OCI-LY3 (cell line): ENCODE results near the gene GULP1.

Source experiments
- EZH2phosphoT487 ChIP-seq: fragments of 200-600 bp; shearing (Covaris generic); IDR thresholded peaks from 2 replicates; pipeline ENCODE4 v1.6.1; 2018; ENCODE audit warnings: antibody characterized with exemption, mixed run types, low read depth
- TF ChIP-seq, protein P1 (sequence below): fragments of 200-600, 300-600 bp; sonication (generic); IDR thresholded peaks from 2 replicates; pipeline ENCODE4 v1.5.1; 2014; ENCODE audit warnings: antibody characterized with exemption, low read length, low read depth

DNA sequence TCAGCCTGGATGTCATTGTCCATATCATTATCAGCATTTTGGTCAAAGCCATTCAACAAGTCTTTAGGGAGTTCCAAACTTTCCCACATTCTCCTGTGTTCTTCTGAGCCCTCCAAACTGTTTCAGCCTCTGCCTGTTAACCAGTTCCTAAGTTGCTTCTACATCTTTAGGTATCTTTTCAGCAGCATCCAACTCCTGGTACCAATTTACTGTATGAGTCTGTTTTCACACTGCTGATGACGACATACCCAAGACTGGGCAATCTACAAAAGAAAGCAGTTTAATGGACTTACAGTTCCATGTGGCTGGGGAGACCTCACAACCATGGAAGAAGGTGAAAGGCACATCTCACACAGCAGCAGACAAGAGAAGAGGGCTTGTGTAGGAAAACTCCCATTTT, 94.2 kb downstream of the GULP1 start:
- TF ChIP-seq, protein P1, sequence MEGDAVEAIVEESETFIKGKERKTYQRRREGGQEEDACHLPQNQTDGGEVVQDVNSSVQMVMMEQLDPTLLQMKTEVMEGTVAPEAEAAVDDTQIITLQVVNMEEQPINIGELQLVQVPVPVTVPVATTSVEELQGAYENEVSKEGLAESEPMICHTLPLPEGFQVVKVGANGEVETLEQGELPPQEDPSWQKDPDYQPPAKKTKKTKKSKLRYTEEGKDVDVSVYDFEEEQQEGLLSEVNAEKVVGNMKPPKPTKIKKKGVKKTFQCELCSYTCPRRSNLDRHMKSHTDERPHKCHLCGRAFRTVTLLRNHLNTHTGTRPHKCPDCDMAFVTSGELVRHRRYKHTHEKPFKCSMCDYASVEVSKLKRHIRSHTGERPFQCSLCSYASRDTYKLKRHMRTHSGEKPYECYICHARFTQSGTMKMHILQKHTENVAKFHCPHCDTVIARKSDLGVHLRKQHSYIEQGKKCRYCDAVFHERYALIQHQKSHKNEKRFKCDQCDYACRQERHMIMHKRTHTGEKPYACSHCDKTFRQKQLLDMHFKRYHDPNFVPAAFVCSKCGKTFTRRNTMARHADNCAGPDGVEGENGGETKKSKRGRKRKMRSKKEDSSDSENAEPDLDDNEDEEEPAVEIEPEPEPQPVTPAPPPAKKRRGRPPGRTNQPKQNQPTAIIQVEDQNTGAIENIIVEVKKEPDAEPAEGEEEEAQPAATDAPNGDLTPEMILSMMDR = no peak
- no peak for TF ChIP-seq EZH2phosphoT487
